K562 (cell line): Measurements from ENCODE around the gene PPT2. TPM values are rescaled to one million over a fixed set of nuclear protein-coding genes. Genes with fewer than 3 reads are reported as not detected.
A peak's percentile ranks its signal among the peaks of the same experiment; 100 is the strongest.

Source experiments
- ATF4 ChIP-seq: fragments of 450-650 bp; formaldehyde crosslinking; IDR thresholded peaks from 2 replicates; pipeline ENCODE4 v1.4.0; 2022; ENCODE audit warnings: mild to moderate bottlenecking, moderate library complexity
- CHD7 ChIP-seq: fragments of 200-600 bp; sonication (generic); IDR thresholded peaks from one replicate; pipeline ENCODE4 v1.6.1; 2012; ENCODE audit warnings: mild to moderate bottlenecking, low read depth, low read length, inconsistent platforms
- ILK ChIP-seq: fragments of 450-650 bp; IDR thresholded peaks from 2 replicates; pipeline ENCODE4 v1.6.1; 2016; ENCODE audit warnings: missing genetic modification characterization, low read depth, mild to moderate bottlenecking, missing compliant biosample characterization, moderate library complexity, borderline replicate concordance
- JUNB ChIP-seq: fragments of 450-650 bp; formaldehyde crosslinking; conservative IDR thresholded peaks from 2 replicates; pipeline ENCODE4 v1.4.0; 2020; ENCODE audit warnings: mild to moderate bottlenecking
- KLF16 ChIP-seq: IDR thresholded peaks from 2 replicates; pipeline ENCODE4 v1.6.1; 2016; ENCODE audit warnings: antibody characterized with exemption
- NONO ChIP-seq, 2 experiments: fragments of 200-400 bp in 1 of 2; fragments of 450-650 bp in 1 of 2; formaldehyde crosslinking in 1 of 2; IDR thresholded peaks; 2 replicates each; pipeline ENCODE4 v1.6.1; 2017; ENCODE audit warnings: low read depth in 2 of 2, mild to moderate bottlenecking in 2 of 2, moderate library complexity in 2 of 2, low read length in 1 of 2
- RHOXF2B ChIP-seq: fragments of 250-450 bp; sonication (Bioruptor Pico); conservative IDR thresholded peaks from 2 replicates; pipeline ENCODE4 v1.5.1; 2021
- SAFB ChIP-seq: fragments of 200-400 bp; formaldehyde crosslinking; IDR thresholded peaks from 2 replicates; pipeline ENCODE4 v1.6.1; 2017; ENCODE audit warnings: low read depth, low read length, borderline replicate concordance
- SMAD1 ChIP-seq: fragments of 150-350 bp; IDR thresholded peaks from 2 replicates; pipeline ENCODE4 v1.6.1; 2014; ENCODE audit warnings: low read length, low read depth; ENCODE audit not compliant: partially characterized antibody
- SMARCC2 ChIP-seq: fragments of 450-650 bp; IDR thresholded peaks from 2 replicates; pipeline ENCODE4 v1.6.1; 2017; ENCODE audit warnings: antibody characterized with exemption, moderate library complexity, mild to moderate bottlenecking, low read depth
- SRSF9 ChIP-seq: fragments of 200-400 bp; formaldehyde crosslinking; IDR thresholded peaks from 2 replicates; pipeline ENCODE4 v1.6.1; 2017; ENCODE audit warnings: low read depth, low read length, borderline replicate concordance
- ZNF174 ChIP-seq: fragments of 250-450 bp; sonication (Bioruptor Pico); IDR thresholded peaks from 2 replicates; pipeline ENCODE4 v1.4.0; 2020; ENCODE audit warnings: mild to moderate bottlenecking
- ZNF644 ChIP-seq: fragments of 200-800 bp; sonication (Bioruptor generic); IDR thresholded peaks from 2 replicates; pipeline ENCODE4 v1.6.1; 2016; ENCODE audit warnings: low read depth, missing genetic modification characterization, missing compliant biosample characterization
- ZNF785 ChIP-seq: fragments of 250-450 bp; sonication (Bioruptor Pico); IDR thresholded peaks from 2 replicates; pipeline ENCODE4 v1.4.0; 2020; ENCODE audit warnings: mild to moderate bottlenecking
- polyA plus RNA-seq, 8 experiments: library from polyadenylated mRNA; depleted of rRNA in 4 of 8; stranded (reverse) in 5 of 8; unstranded in 3 of 8; fragments of >200 nt; fragmentation: Nextera tagmentation in 2 of 8; fragmentation: Illumina TruSeq in 1 of 8; extraction: Ambion mirVana in 2 of 8; extraction: Trizol in 1 of 8; gene quantifications; 2 replicates each; pipeline versions ENCODE4 v1.2.1 to v1.2.3, GENCODE V29; 2011 to 2014; ENCODE audit warnings: inconsistent platforms in 1 of 8, missing spikeins in 1 of 8
- total RNA-seq, 7 experiments: library from RNA; depleted of rRNA in 6 of 7; stranded (reverse); fragments of >200 nt in 6 of 7; fragmentation: Illumina TruSeq in 2 of 7; extraction: Trizol in 2 of 7; gene quantifications; 2 replicates each; pipeline versions ENCODE4 v1.2.1 to v1.2.3, GENCODE V29; 2011 to 2021; ENCODE audit warnings: low replicate concordance in 1 of 7

PPT2 gene
- total and polyA plus RNA-seq, 9 of the 15 experiments (the other 6 are each of a cell fraction or from before 2014, with no cell fraction given) = 27.4 to 98.8 (median 69.9) TPM

- no peak for TF ChIP-seq ZNF644 (tag)
- TF ChIP-seq SAFB = no peak; the same call in 1 of the 2 replicates
- no peak for TF ChIP-seq ILK (tag)
- 0 out of 2 replicates have a peak, but pooled peaks have one; percentile 18 for TF ChIP-seq ZNF174
- no peak for TF ChIP-seq RHOXF2B (CRISPR knock-in tag)
- TF ChIP-seq ZNF785 (CRISPR knock-in tag) = no peak
- peak in 1 of 2 experiments; percentile 98; a peak in 2 of 4 replicates for TF ChIP-seq NONO (IDR thresholded peaks at IDR 0.05; ENCODE audit: low read depth in 2 of 2, low read length in 1 of 2)
- no peak for TF ChIP-seq SRSF9
- no peak for TF ChIP-seq JUNB (CRISPR knock-in tag)
- no peak for TF ChIP-seq SMAD1
- TF ChIP-seq KLF16 = no peak
- no peak for TF ChIP-seq CHD7
- no peak for TF ChIP-seq ATF4 (CRISPR knock-in tag)
- TF ChIP-seq SMARCC2 = no peak; the same call in 1 of the 2 replicates
Measured at GRCh38 chr6:32153564-32154513, at the start of gene PPT2 (continued).
